ENCODE data around the gene BAIAP2. TPM values are rescaled to one million over a fixed set of nuclear protein-coding genes. Genes with fewer than 3 reads are reported as not detected.

BAIAP2 gene
- total and polyA plus RNA-seq, 2 donors (not counting 1 experiment from before 2014, with no cell fraction given) = 1.3 to 12.0 TPM

GRCh38 chr17:81086789-81087551 is 52.0 kb downstream of the BAIAP2 start:
- DNase-seq = no peak
- intact Hi-C loops (cut with micrococcal nuclease) = no loop called here

More at GRCh38 chr17:81086789-81087551, 52.0 kb downstream of the BAIAP2 start:
- H3K27me3 Mint-ChIP-seq = no peaks in the 10 kb centered on the region
- no peaks in the 10 kb centered on the region for H3K36me3 ChIP-seq (replicated peaks in 1 of 2; ENCODE audit: control extremely low read depth in 1 of 2, control insufficient read depth in 1 of 2, extremely low read depth in 1 of 2, insufficient read depth in 2 of 2, low read length in 1 of 2)
- no peaks in the 10 kb centered on the region for H3K27me3 ChIP-seq (replicated peaks in 1 of 4; ENCODE audit: control extremely low read depth in 1 of 4, control insufficient read depth in 3 of 4, insufficient read depth in 4 of 4, low read length in 3 of 4)
- ChIA-PET POLR2A (no interaction called here), CTCF (no interaction called here)
- no peak for TF ChIP-seq EZH2 (IDR thresholded peaks at IDR 0.05; ENCODE audit: borderline replicate concordance, insufficient read depth, low read depth, low read length, poor library complexity, severe bottlenecking)
- no peak for TF ChIP-seq CTCF (IDR thresholded peaks at IDR 0.05)
- H2AFZ ChIP-seq (ENCODE audit: insufficient read depth, low read depth, low read length, poor library complexity, severe bottlenecking) = no peak overlapping the region
- ATAC-seq (ENCODE audit: low read depth) = no peak
- WGBS (ENCODE audit: insufficient coverage) = 88% methylated on average over 32 of the region's 32 CpGs
- H4K20me1 ChIP-seq (ENCODE audit: control insufficient read depth, insufficient read depth, low read length, poor library complexity, severe bottlenecking) = no peaks in the 10 kb centered on the region
- H3K4me1 Mint-ChIP-seq = no peaks in the 10 kb centered on the region
- no peak overlapping the region for H3K27ac Mint-ChIP-seq
- H3K4me2 ChIP-seq (replicated peaks; ENCODE audit: low read depth, low read length, poor library complexity, severe bottlenecking) = no peak overlapping the region
- H3K4me1 ChIP-seq (ENCODE audit: control insufficient read depth in 2 of 2, insufficient read depth in 2 of 2, low read length in 2 of 2) = no peaks in the 10 kb centered on the region
- no peak overlapping the region for H3K27ac ChIP-seq (ENCODE audit: low read length in 2 of 2)
- no peaks in the 10 kb centered on the region for H3K9me3 ChIP-seq (ENCODE audit: control extremely low read depth in 1 of 3, control insufficient read depth in 2 of 3, insufficient read depth in 1 of 3, low read length in 2 of 3)
- no peak overlapping the region for H3K4me3 Mint-ChIP-seq
- no peak overlapping the region for H3K4me3 ChIP-seq (ENCODE audit: control extremely low read depth in 1 of 5, extremely low read depth in 1 of 5, insufficient read depth in 1 of 5, low read depth in 2 of 5, low read length in 4 of 5)
- H3K9me3 Mint-ChIP-seq (ENCODE audit: insufficient read depth) = no peaks in the 10 kb centered on the region
- H3K79me2 ChIP-seq (ENCODE audit: control insufficient read depth, insufficient read depth, low read length) = no peaks in the 10 kb centered on the region
- no peak overlapping the region for H3K9ac ChIP-seq (ENCODE audit: low read length)
